SH-SY5Y (cell line): ENCODE results near the gene TREX2.

Experiments
- GATA2 ChIP-seq: IDR thresholded peaks from 2 replicates; pipeline ENCODE4 v1.6.1; 2011; ENCODE audit warnings: mild to moderate bottlenecking, low read depth, low read length
- GATA3 ChIP-seq: IDR thresholded peaks from 2 replicates; pipeline ENCODE4 v1.6.1; 2011; ENCODE audit warnings: low read depth, mild to moderate bottlenecking, low read length, moderate library complexity

- no peak for TF ChIP-seq GATA2
- TF ChIP-seq GATA3 = no peak
Measured at GRCh38 chrX:153492543-153492942, 46.7 kb upstream of the TREX2 start.
